ENCODE data around the gene IGFBP5.

GRCh38 chr2:216716109-216716508 is 20.8 kb upstream of the IGFBP5 start:
- TF ChIP-seq TSHZ2 (CRISPR knock-in tag; IDR thresholded peaks at IDR 0.05) (no peak), CSRNP3 (CRISPR knock-in tag; IDR thresholded peaks at IDR 0.05) (no peak), PATZ1 (CRISPR knock-in tag; IDR thresholded peaks at IDR 0.05; ENCODE audit: borderline replicate concordance) (no peak), TOX (CRISPR knock-in tag; IDR thresholded peaks at IDR 0.05; ENCODE audit: borderline replicate concordance) (no peak), TCF4 (CRISPR knock-in tag; IDR thresholded peaks at IDR 0.05; ENCODE audit: borderline replicate concordance) (no peak)
